GM18526 (cell line): Measurements from ENCODE around the gene GGTLC2.

Source experiments
- POLR2A ChIP-seq: IDR thresholded peaks from 3 replicates; pipeline ENCODE4 v1.6.1; 2011; ENCODE audit not compliant: insufficient read length; ENCODE audit errors: extremely low read depth

Gene GGTLC2

GRCh38 chr22:22693531-22693884 is 49.1 kb downstream of the GGTLC2 start:
- TF ChIP-seq POLR2A = no peak

GRCh38 chr22:22694106-22694505 is 49.7 kb downstream of the GGTLC2 start:
- no peak for TF ChIP-seq POLR2A

GRCh38 chr22:22696104-22696503 is 51.7 kb downstream of the GGTLC2 start:
- no peak for TF ChIP-seq POLR2A
